Prostate gland (tissue), 2 donors: ENCODE data around the gene KXD1.

Experiments used
- POLR2A ChIP-seq: fragments of 450-650 bp; IDR thresholded peaks from one replicate; pipeline ENCODE4 v1.6.1; 2016; ENCODE audit warnings: antibody characterized with exemption, mild to moderate bottlenecking
- POLR2AphosphoS5 ChIP-seq: sonication (generic); formaldehyde crosslinking; IDR thresholded peaks from one replicate; pipeline ENCODE4 v1.6.1; 2017; ENCODE audit warnings: antibody characterized with exemption
- TF ChIP-seq, protein P1 (sequence below), 4 experiments: fragments of 200-600 bp in 2 of 4; fragments of 450-650 bp in 2 of 4; sonication (generic) in 2 of 4; IDR thresholded peaks; 1 replicate in 3 of 4; 2 replicates in 1 of 4; pipeline ENCODE4 v1.5.1; 2016 to 2019; ENCODE audit warnings: antibody characterized with exemption in 4 of 4, mild to moderate bottlenecking in 2 of 4, moderate library complexity in 2 of 4

DNA sequence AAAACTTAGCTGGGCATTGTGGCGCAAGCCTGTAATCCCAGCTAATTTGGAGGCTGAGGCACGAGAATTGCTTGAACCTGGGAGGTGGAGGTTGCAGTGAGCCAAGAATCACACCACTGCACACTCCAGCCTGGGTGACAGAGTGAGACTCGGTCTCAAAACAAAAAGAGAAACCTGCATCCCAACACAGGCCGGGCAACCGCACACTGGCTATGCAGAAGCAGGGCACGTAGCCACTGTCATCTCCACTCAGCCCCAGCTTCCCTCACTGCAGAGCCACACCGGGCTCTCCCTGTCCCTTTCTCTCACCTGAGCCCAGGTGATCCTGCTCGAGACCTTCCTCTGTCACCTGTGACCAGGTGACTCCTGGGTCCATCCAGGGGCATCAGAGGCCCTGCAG is 47.5 kb upstream of the KXD1 start:
- TF ChIP-seq, protein P1, sequence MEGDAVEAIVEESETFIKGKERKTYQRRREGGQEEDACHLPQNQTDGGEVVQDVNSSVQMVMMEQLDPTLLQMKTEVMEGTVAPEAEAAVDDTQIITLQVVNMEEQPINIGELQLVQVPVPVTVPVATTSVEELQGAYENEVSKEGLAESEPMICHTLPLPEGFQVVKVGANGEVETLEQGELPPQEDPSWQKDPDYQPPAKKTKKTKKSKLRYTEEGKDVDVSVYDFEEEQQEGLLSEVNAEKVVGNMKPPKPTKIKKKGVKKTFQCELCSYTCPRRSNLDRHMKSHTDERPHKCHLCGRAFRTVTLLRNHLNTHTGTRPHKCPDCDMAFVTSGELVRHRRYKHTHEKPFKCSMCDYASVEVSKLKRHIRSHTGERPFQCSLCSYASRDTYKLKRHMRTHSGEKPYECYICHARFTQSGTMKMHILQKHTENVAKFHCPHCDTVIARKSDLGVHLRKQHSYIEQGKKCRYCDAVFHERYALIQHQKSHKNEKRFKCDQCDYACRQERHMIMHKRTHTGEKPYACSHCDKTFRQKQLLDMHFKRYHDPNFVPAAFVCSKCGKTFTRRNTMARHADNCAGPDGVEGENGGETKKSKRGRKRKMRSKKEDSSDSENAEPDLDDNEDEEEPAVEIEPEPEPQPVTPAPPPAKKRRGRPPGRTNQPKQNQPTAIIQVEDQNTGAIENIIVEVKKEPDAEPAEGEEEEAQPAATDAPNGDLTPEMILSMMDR (IDR thresholded peaks at IDR 0.05): no peak
- TF ChIP-seq POLR2AphosphoS5: no peak
- no peak for TF ChIP-seq POLR2A
